Ascending aorta (tissue), 2 donors: ENCODE measurements around the gene SPEN. TPM values are rescaled to one million over a fixed set of nuclear protein-coding genes. Genes with fewer than 3 reads are reported as not detected.

Source experiments
- DNase-seq, 2 donors: peaks; one replicate each; pipeline ENCODE4 v3.0.0-alpha.2; 2019; ENCODE audit warnings: low spot score in 2 of 2
- H3K27ac ChIP-seq, 2 donors: fragments of 200-600 bp; sonication (generic); one replicate each; pipeline ENCODE4 v1.5.1; 2016 to 2017; ENCODE audit warnings: mild to moderate bottlenecking in 1 of 2
- H3K27me3 ChIP-seq: fragments of 200-600 bp; sonication (generic); one replicate; pipeline ENCODE4 v1.5.1; 2017
- H3K36me3 ChIP-seq, 2 donors: fragments of 200-600 bp; sonication (generic); one replicate each; pipeline ENCODE4 v1.5.1; 2016
- H3K4me1 ChIP-seq, 2 donors: fragments of 200-600 bp; sonication (generic); one replicate each; pipeline ENCODE4 v1.5.1; 2016 to 2017; ENCODE audit warnings: mild to moderate bottlenecking in 1 of 2
- H3K4me3 ChIP-seq, 2 donors: fragments of 200-600 bp; sonication (generic); one replicate each; pipeline ENCODE4 v1.5.1; 2016 to 2017; ENCODE audit warnings: mild to moderate bottlenecking in 1 of 2
- H3K9me3 ChIP-seq, 2 donors: fragments of 200-600 bp; sonication (generic); one replicate each; pipeline ENCODE4 v1.5.1; 2016
- CTCF ChIP-seq, 3 experiments: fragments of 200-600 bp in 2 of 3; fragments of 450-650 bp in 1 of 3; sonication (generic) in 2 of 3; IDR thresholded peaks; one replicate each; pipeline ENCODE4 v1.5.1; 2016 to 2019; ENCODE audit warnings: antibody characterized with exemption in 3 of 3, mild to moderate bottlenecking in 1 of 3, moderate library complexity in 1 of 3
- intact Hi-C: fragments of 100-400 bp; cut with DNase I; formaldehyde crosslinking; loops from one replicate; pipeline ENCODE4 v1.15.1; 2023
- total RNA-seq: library from RNA; depleted of rRNA; stranded (reverse); fragments of >200 nt; gene quantifications from one replicate; pipeline ENCODE4 v1.1.0, GENCODE V29; 2016

Gene SPEN
- total RNA-seq, 1 donor from 2014 or later: 53.9 TPM

GRCh38 chr1:15954316-15954715, 106.8 kb downstream of the SPEN start:
- no peak overlapping the region for H3K4me3 ChIP-seq

DNA sequence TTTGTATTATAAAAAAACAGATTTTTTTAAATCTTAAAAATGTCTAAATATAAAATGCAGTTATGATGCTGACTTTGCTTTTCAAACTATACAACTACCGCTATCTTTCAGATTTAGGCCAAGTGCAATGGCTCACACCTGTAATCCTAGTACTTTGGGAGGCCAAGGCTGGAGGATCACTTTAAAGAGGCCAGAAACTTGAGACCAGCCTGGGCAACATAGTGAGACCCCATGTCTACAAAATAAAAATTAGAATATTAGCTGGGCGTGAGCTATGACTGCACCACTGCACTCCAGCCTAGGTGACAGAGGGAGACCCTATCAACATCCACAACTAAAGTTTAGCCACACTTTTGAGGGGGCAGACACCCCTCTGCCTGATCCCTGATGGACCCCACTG, 108.0 kb downstream of the SPEN start:
- no peak for DNase-seq
- peak overlapping the region; percentile 64 to 98 for H3K27ac ChIP-seq
- TF ChIP-seq CTCF (IDR thresholded peaks at IDR 0.05): no peak
- peaks cover 38 to 48% of the 10 kb centered on the region in 2 donors for H3K4me1 ChIP-seq
- intact Hi-C loops: no loop called here
- H3K9me3 ChIP-seq: no peaks in the 10 kb centered on the region
- H3K36me3 ChIP-seq: peaks cover 0 to 5% of the 10 kb centered on the region in 2 donors
- H3K27me3 ChIP-seq: no peaks in the 10 kb centered on the region
- H3K4me3 ChIP-seq: no peak overlapping the region

More at GRCh38 chr1:15954316-15954715, 106.8 kb downstream of the SPEN start:
- H3K4me1 ChIP-seq: peaks cover 44 to 55% of the 10 kb centered on the region in 2 donors
- peaks cover 0 to 5% of the 10 kb centered on the region in 2 donors for H3K36me3 ChIP-seq
- H3K9me3 ChIP-seq: no peaks in the 10 kb centered on the region
- TF ChIP-seq CTCF (IDR thresholded peaks at IDR 0.05): no peak
- peak overlapping the region; percentile 96 to 98 for H3K27ac ChIP-seq
- no peaks in the 10 kb centered on the region for H3K27me3 ChIP-seq
- DNase-seq: no peak
- intact Hi-C loops: loop anchor here (5.0 kb wide), 1 partner anchor 67 kb away; no protein-coding TSS in a partner anchor

GRCh38 chr1:15956150-15956549, 108.6 kb downstream of the SPEN start:
- H3K27me3 ChIP-seq: no peaks in the 10 kb centered on the region
- H3K9me3 ChIP-seq: no peaks in the 10 kb centered on the region
- peaks cover 33 to 42% of the 10 kb centered on the region in 2 donors for H3K4me1 ChIP-seq
- peaks cover 0 to 5% of the 10 kb centered on the region in 2 donors for H3K36me3 ChIP-seq
- no peak for DNase-seq
- H3K4me3 ChIP-seq: no peak overlapping the region
- no peak for TF ChIP-seq CTCF (IDR thresholded peaks at IDR 0.05)
- H3K27ac ChIP-seq: peak overlapping the region; percentile 64 to 98
- intact Hi-C loops: no loop called here

- TF ChIP-seq CTCF (IDR thresholded peaks at IDR 0.05): no peak
- Histone ChIP-seq H3K27ac (peak overlapping the region; percentile 64 to 98), H3K4me1 (peaks cover 20 to 33% of the 10 kb centered on the region in 2 donors), H3K27me3 (no peaks in the 10 kb centered on the region), H3K36me3 (peaks cover 0 to 5% of the 10 kb centered on the region in 2 donors), H3K4me3 (no peak overlapping the region), H3K9me3 (no peaks in the 10 kb centered on the region)
- intact Hi-C loops: no loop called here
- no peak for DNase-seq
Measured at GRCh38 chr1:15957221-15958095, 110.0 kb downstream of the SPEN start.

GRCh38 chr1:15958111-15958510, 110.6 kb downstream of the SPEN start:
- peaks cover 0 to 5% of the 10 kb centered on the region in 2 donors for H3K36me3 ChIP-seq
- peak overlapping the region; percentile 56 to 98 for H3K27ac ChIP-seq
- no peak for TF ChIP-seq CTCF (IDR thresholded peaks at IDR 0.05)
- peaks cover 13 to 33% of the 10 kb centered on the region in 2 donors for H3K4me1 ChIP-seq
- intact Hi-C loops: no loop called here
- DNase-seq: no peak
- no peaks in the 10 kb centered on the region for H3K27me3 ChIP-seq
- H3K4me3 ChIP-seq: no peak overlapping the region
- H3K9me3 ChIP-seq: no peaks in the 10 kb centered on the region
